ENCODE results near the gene PLA2G10.

DNA sequence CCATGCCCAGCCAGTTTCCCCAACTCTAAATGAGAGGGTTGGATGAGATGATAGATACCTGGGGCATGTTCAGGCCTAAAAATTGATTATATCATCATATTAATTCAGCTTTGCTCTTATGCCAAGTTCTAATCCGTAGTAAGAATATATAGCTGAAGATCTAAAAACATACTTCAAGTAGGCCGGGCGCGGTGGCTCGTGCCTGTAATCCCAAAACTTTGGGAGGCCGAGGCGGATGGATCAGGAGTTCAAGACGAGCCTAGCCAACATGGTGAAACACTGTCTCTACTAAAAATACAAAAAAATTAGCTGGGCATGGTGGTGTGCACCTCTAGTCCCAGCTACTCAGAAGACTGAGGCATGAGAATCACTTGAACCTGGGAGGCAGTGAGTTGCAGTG is 12.0 kb downstream of the PLA2G10 start:
- TF ChIP-seq, protein P1, sequence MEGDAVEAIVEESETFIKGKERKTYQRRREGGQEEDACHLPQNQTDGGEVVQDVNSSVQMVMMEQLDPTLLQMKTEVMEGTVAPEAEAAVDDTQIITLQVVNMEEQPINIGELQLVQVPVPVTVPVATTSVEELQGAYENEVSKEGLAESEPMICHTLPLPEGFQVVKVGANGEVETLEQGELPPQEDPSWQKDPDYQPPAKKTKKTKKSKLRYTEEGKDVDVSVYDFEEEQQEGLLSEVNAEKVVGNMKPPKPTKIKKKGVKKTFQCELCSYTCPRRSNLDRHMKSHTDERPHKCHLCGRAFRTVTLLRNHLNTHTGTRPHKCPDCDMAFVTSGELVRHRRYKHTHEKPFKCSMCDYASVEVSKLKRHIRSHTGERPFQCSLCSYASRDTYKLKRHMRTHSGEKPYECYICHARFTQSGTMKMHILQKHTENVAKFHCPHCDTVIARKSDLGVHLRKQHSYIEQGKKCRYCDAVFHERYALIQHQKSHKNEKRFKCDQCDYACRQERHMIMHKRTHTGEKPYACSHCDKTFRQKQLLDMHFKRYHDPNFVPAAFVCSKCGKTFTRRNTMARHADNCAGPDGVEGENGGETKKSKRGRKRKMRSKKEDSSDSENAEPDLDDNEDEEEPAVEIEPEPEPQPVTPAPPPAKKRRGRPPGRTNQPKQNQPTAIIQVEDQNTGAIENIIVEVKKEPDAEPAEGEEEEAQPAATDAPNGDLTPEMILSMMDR (IDR thresholded peaks at IDR 0.05): no peak
- TF ChIP-seq POLR2A (IDR thresholded peaks at IDR 0.05): no peak
